ENCODE results near the gene MLST8. TPM values are rescaled to one million over a fixed set of nuclear protein-coding genes. Genes with fewer than 3 reads are reported as not detected.

Gene MLST8
- total and polyA plus RNA-seq, 2 donors (not counting 3 experiments of a cell fraction or from before 2014, with no cell fraction given), result 36.9 to 129 TPM

- FAIRE-seq (no peak), DNase-seq (ENCODE audit: low read depth, low spot score) (no peak)
- POLR2A ChIA-PET, result no interaction called here
- Histone ChIP-seq H3K9me1 (replicated peaks; ENCODE audit: control insufficient read depth, extremely low read depth, insufficient read depth, low read length) (no peaks in the 10 kb centered on the region), H3K4me1 (ENCODE audit: control insufficient read depth, extremely low read depth, insufficient read depth, low read length) (no peaks in the 10 kb centered on the region), H3K9ac (replicated peaks; ENCODE audit: extremely low read depth, insufficient read depth, low read length) (no peak overlapping the region), H3K27me3 (ENCODE audit: control insufficient read depth in 2 of 2, insufficient read depth in 2 of 2, low read length in 2 of 2) (no peaks in the 10 kb centered on the region), H3K4me3 (replicated peaks in 1 of 3; ENCODE audit: insufficient read depth in 1 of 3, low read depth in 1 of 3, low read length in 3 of 3) (no peak overlapping the region), H3K9me3 (replicated peaks; ENCODE audit: control insufficient read depth, insufficient read depth, low read length) (no peaks in the 10 kb centered on the region), H2AFZ (ENCODE audit: low read depth, low read length) (no peak overlapping the region), H3K27ac (ENCODE audit: insufficient read depth, low read depth, low read length) (no peak overlapping the region), H4K20me1 (replicated peaks; ENCODE audit: control insufficient read depth, extremely low read depth, insufficient read depth, low read length) (no peaks in the 10 kb centered on the region), H3K79me2 (ENCODE audit: control insufficient read depth, insufficient read depth, low read length) (no peaks in the 10 kb centered on the region), H3K36me3 (ENCODE audit: control insufficient read depth in 2 of 2, extremely low read depth in 1 of 2, insufficient read depth in 2 of 2, low read length in 2 of 2) (no peaks in the 10 kb centered on the region), H3K4me2 (ENCODE audit: insufficient read depth, low read length) (no peak overlapping the region)
- CTCF ChIA-PET, result interaction anchor here (0.7 kb wide), 1 partner anchor 15 kb away, joined by 3 read pairs; no protein-coding TSS in a partner anchor
- no TSS peak for BruUV-seq (replicated peaks)
- dilution Hi-C loops (cut with MboI; ENCODE audit: extremely low pct_ligation_motif_present, low sequenced_read_pairs), result no loop called here
- intact Hi-C loops (cut with micrococcal nuclease), result no loop called here
- TF ChIP-seq GATA2 (IDR thresholded peaks at IDR 0.05; ENCODE audit: insufficient read depth, insufficient read length, low read depth, low read length), result no peak
- TF ChIP-seq JUN (IDR thresholded peaks at IDR 0.05; ENCODE audit: borderline replicate concordance, insufficient read depth, insufficient read length, low read depth), result no peak
- TF ChIP-seq MYC (IDR thresholded peaks at IDR 0.05; ENCODE audit: low read depth, low read length), result no peak
- TF ChIP-seq POLR2AphosphoS5 (IDR thresholded peaks at IDR 0.05; ENCODE audit: insufficient read depth, low read depth, low read length), result no peak
- TF ChIP-seq EZH2 (IDR thresholded peaks at IDR 0.05; ENCODE audit: borderline replicate concordance, low read depth, low read length, severe bottlenecking), result no peak
- no peak for TF ChIP-seq MAX (IDR thresholded peaks at IDR 0.05; ENCODE audit: insufficient read depth, insufficient read length)
Measured at GRCh38 chr16:2189252-2189893, 15.9 kb upstream of the MLST8 start.

GRCh38 chr16:2190002-2190658 lies 15.1 kb upstream of the MLST8 start:
- POLR2A ChIA-PET, result no interaction called here
- H3K9me1 ChIP-seq (replicated peaks; ENCODE audit: control insufficient read depth, extremely low read depth, insufficient read depth, low read length), result no peaks in the 10 kb centered on the region
- FAIRE-seq, result no peak
- CTCF ChIA-PET, result no interaction called here
- TF ChIP-seq EZH2 (IDR thresholded peaks at IDR 0.05; ENCODE audit: borderline replicate concordance, low read depth, low read length, severe bottlenecking) (no peak), POLR2AphosphoS5 (IDR thresholded peaks at IDR 0.05; ENCODE audit: insufficient read depth, low read depth, low read length) (no peak), CTCF (IDR thresholded peaks at IDR 0.05; ENCODE audit: extremely low read depth in 1 of 2, insufficient read depth in 1 of 2, low read depth in 1 of 2, low read length in 2 of 2) (no peak), MYC (IDR thresholded peaks at IDR 0.05; ENCODE audit: low read depth, low read length) (no peak), POLR2A (IDR thresholded peaks at IDR 0.05; ENCODE audit: low read depth, low read length) (no peak), FOS (IDR thresholded peaks at IDR 0.05; ENCODE audit: borderline replicate concordance, insufficient read depth, low read length) (no peak), JUN (IDR thresholded peaks at IDR 0.05; ENCODE audit: borderline replicate concordance, insufficient read depth, insufficient read length, low read depth) (no peak), MAX (IDR thresholded peaks at IDR 0.05; ENCODE audit: insufficient read depth, insufficient read length) (no peak), GATA2 (IDR thresholded peaks at IDR 0.05; ENCODE audit: insufficient read depth, insufficient read length, low read depth, low read length) (no peak)
- intact Hi-C loops (cut with micrococcal nuclease) (no loop called here), dilution Hi-C loops (cut with MboI; ENCODE audit: extremely low pct_ligation_motif_present, low sequenced_read_pairs) (no loop called here)
- no peaks in the 10 kb centered on the region for H3K9me3 ChIP-seq (replicated peaks; ENCODE audit: control insufficient read depth, insufficient read depth, low read length)
- H3K27ac ChIP-seq (ENCODE audit: insufficient read depth, low read depth, low read length), result no peak overlapping the region
- DNase-seq (ENCODE audit: low read depth, low spot score), result no peak
- no peak overlapping the region for H3K4me2 ChIP-seq (ENCODE audit: insufficient read depth, low read length)
- H3K36me3 ChIP-seq (ENCODE audit: control insufficient read depth in 2 of 2, extremely low read depth in 1 of 2, insufficient read depth in 2 of 2, low read length in 2 of 2), result no peaks in the 10 kb centered on the region
- no peak overlapping the region for H3K4me3 ChIP-seq (replicated peaks in 1 of 3; ENCODE audit: insufficient read depth in 1 of 3, low read depth in 1 of 3, low read length in 3 of 3)
- BruUV-seq (replicated peaks), result no TSS peak
- H3K4me1 ChIP-seq (ENCODE audit: control insufficient read depth, extremely low read depth, insufficient read depth, low read length), result no peaks in the 10 kb centered on the region
- peaks cover 5 to 7% of the 10 kb centered on the region in 2 experiments for H3K27me3 ChIP-seq (ENCODE audit: control insufficient read depth in 2 of 2, insufficient read depth in 2 of 2, low read length in 2 of 2)
- H3K9ac ChIP-seq (replicated peaks; ENCODE audit: extremely low read depth, insufficient read depth, low read length), result no peak overlapping the region
- no peak overlapping the region for H2AFZ ChIP-seq (ENCODE audit: low read depth, low read length)
- H3K79me2 ChIP-seq (ENCODE audit: control insufficient read depth, insufficient read depth, low read length), result no peaks in the 10 kb centered on the region
- no peaks in the 10 kb centered on the region for H4K20me1 ChIP-seq (replicated peaks; ENCODE audit: control insufficient read depth, extremely low read depth, insufficient read depth, low read length)

Measured in endothelial cell of umbilical vein (primary cell).